Liver (tissue), 9 donors: ENCODE data around the gene SMARCC2. TPM values are rescaled to one million over a fixed set of nuclear protein-coding genes. Genes with fewer than 3 reads are reported as not detected.
A peak's percentile ranks its signal among the peaks of the same experiment; 100 is the strongest.

Experiments
- DNase-seq: peaks from one replicate; pipeline ENCODE4 v3.0.0-alpha.2; 2017; ENCODE audit warnings: low spot score
- H3K27ac ChIP-seq, 2 donors: one replicate each; pipeline ENCODE4 v1.7.0; 2013; ENCODE audit warnings: inconsistent platforms in 2 of 2, low read length in 2 of 2, control low read depth in 1 of 2, low read depth in 1 of 2, mild to moderate bottlenecking in 1 of 2
- H3K27me3 ChIP-seq, 4 donors: one replicate each; pipeline versions ENCODE4 v1.6.1 to v1.7.0; 2013; ENCODE audit warnings: low read length in 3 of 4, inconsistent platforms in 1 of 4, mild to moderate bottlenecking in 1 of 4, moderate library complexity in 1 of 4; ENCODE audit not compliant: control insufficient read depth in 4 of 4, insufficient read depth in 4 of 4
- H3K36me3 ChIP-seq, 4 donors: one replicate each; pipeline versions ENCODE4 v1.6.1 to v1.7.0; 2013; ENCODE audit warnings: low read length in 3 of 4, mild to moderate bottlenecking in 3 of 4, low read depth in 1 of 4, moderate library complexity in 1 of 4; ENCODE audit not compliant: control insufficient read depth in 4 of 4, insufficient read depth in 3 of 4
- H3K4me1 ChIP-seq, 4 donors: one replicate each; pipeline versions ENCODE4 v1.6.1 to v1.7.0; 2013; ENCODE audit warnings: low read length in 3 of 4, mild to moderate bottlenecking in 3 of 4, moderate library complexity in 1 of 4; ENCODE audit not compliant: control insufficient read depth in 4 of 4, insufficient read depth in 4 of 4
- H3K4me3 ChIP-seq, 3 donors: one replicate each; pipeline versions ENCODE4 v1.6.1 to v1.7.0; 2013; ENCODE audit warnings: low read length in 3 of 3, control low read depth in 1 of 3, low read depth in 1 of 3, mild to moderate bottlenecking in 1 of 3
- H3K9ac ChIP-seq, 2 donors: one replicate each; pipeline ENCODE4 v1.7.0; 2013; ENCODE audit warnings: low read length in 2 of 2, mild to moderate bottlenecking in 2 of 2, moderate library complexity in 2 of 2, control low read depth in 1 of 2, low read depth in 1 of 2
- H3K9me3 ChIP-seq, 4 donors: one replicate each; pipeline versions ENCODE4 v1.6.1 to v1.7.0; 2013; ENCODE audit warnings: low read length in 3 of 4; ENCODE audit not compliant: control insufficient read depth in 4 of 4
- CTCF ChIP-seq: fragments of 150-350 bp; IDR thresholded peaks from 2 replicates; pipeline ENCODE4 v1.5.1; 2017; ENCODE audit warnings: improper control_type of control experiment, low read depth, low read length; ENCODE audit not compliant: missing input control
- EGR1 ChIP-seq, 2 donors: IDR thresholded peaks; 2 replicates each; pipeline ENCODE4 v1.6.1; 2016 to 2018; ENCODE audit warnings: antibody characterized with exemption in 2 of 2, low read depth in 2 of 2
- FOXA1 ChIP-seq: IDR thresholded peaks from 2 replicates; pipeline ENCODE4 v1.6.1; 2016; ENCODE audit warnings: antibody characterized with exemption
- FOXA2 ChIP-seq: IDR thresholded peaks from 2 replicates; pipeline ENCODE4 v1.6.1; 2016; ENCODE audit warnings: antibody characterized with exemption
- GABPA ChIP-seq, 2 donors: IDR thresholded peaks in 1 of 2; conservative IDR thresholded peaks in 1 of 2; 2 replicates each; pipeline ENCODE4 v1.6.1; 2016; ENCODE audit warnings: antibody characterized with exemption in 2 of 2, mild to moderate bottlenecking in 1 of 2, moderate library complexity in 1 of 2
- HNF4A ChIP-seq, 2 donors: conservative IDR thresholded peaks; 2 replicates each; pipeline ENCODE4 v1.6.1; 2016; ENCODE audit warnings: antibody characterized with exemption in 2 of 2, mild to moderate bottlenecking in 2 of 2
- HNF4G ChIP-seq: IDR thresholded peaks from 2 replicates; pipeline ENCODE4 v1.6.1; 2016; ENCODE audit warnings: antibody characterized with exemption
- JUND ChIP-seq, 2 donors: IDR thresholded peaks; 2 replicates each; pipeline ENCODE4 v1.6.1; 2016; ENCODE audit warnings: antibody characterized with exemption in 2 of 2
- MAX ChIP-seq: IDR thresholded peaks from 2 replicates; pipeline ENCODE4 v1.6.1; 2016; ENCODE audit warnings: antibody characterized with exemption
- NR2F2 ChIP-seq: IDR thresholded peaks from 2 replicates; pipeline ENCODE4 v1.6.1; 2016; ENCODE audit warnings: antibody characterized with exemption
- RAD21 ChIP-seq, 2 donors: IDR thresholded peaks; 2 replicates each; pipeline ENCODE4 v1.6.1; 2016; ENCODE audit warnings: antibody characterized with exemption in 2 of 2, mild to moderate bottlenecking in 2 of 2
- REST ChIP-seq: IDR thresholded peaks from 2 replicates; pipeline ENCODE4 v1.6.1; 2016; ENCODE audit warnings: antibody characterized with exemption, mild to moderate bottlenecking
- RXRA ChIP-seq, 2 donors: IDR thresholded peaks; 2 replicates each; pipeline ENCODE4 v1.6.1; 2017 to 2018; ENCODE audit warnings: antibody characterized with exemption in 2 of 2, mild to moderate bottlenecking in 1 of 2
- SP1 ChIP-seq: IDR thresholded peaks from 2 replicates; pipeline ENCODE4 v1.6.1; 2018; ENCODE audit warnings: antibody characterized with exemption, mild to moderate bottlenecking
- TAF1 ChIP-seq: conservative IDR thresholded peaks from 2 replicates; pipeline ENCODE4 v1.6.1; 2016; ENCODE audit warnings: antibody characterized with exemption, mild to moderate bottlenecking
- YY1 ChIP-seq: IDR thresholded peaks from 2 replicates; pipeline ENCODE4 v1.6.1; 2016; ENCODE audit warnings: antibody characterized with exemption, mild to moderate bottlenecking
- WGBS: extraction: QIAGEN DNeasy Blood & Tissue Kit; methylation state at CpG from one replicate; pipeline ENCODE4 v1.1.7; 2013; 5-methylcytosine and 5-hydroxymethylcytosine counted together
- polyA plus RNA-seq, 2 donors: library from polyadenylated mRNA; stranded (reverse) in 1 of 2; unstranded in 1 of 2; fragments of 200-250 nt in 1 of 2; fragments of >200 nt in 1 of 2; fragmentation: Nextera tagmentation in 1 of 2; extraction: Ambion mirVana in 1 of 2; gene quantifications; one replicate each; pipeline versions ENCODE4 v1.2.1 to v1.2.3, GENCODE V29; 2013 to 2015
- total RNA-seq, 2 donors: library from RNA; depleted of rRNA; stranded (reverse); fragments of >200 nt; gene quantifications; one replicate each; pipeline ENCODE4 v1.2.3, GENCODE V29; 2014
- TF ChIP-seq, protein P1 (sequence below): IDR thresholded peaks from 2 replicates; pipeline ENCODE4 v1.6.1; 2016; ENCODE audit warnings: antibody characterized with exemption
- TF ChIP-seq, protein P2 (sequence below): IDR thresholded peaks from 2 replicates; pipeline ENCODE4 v1.6.1; 2016; ENCODE audit warnings: antibody characterized with exemption
- donor health status: healthy.
- donor health status: healthy.
- donor health status: healthy.
- donor health status: healthy.
- donor health status: healthy.

SMARCC2 gene
- total and polyA plus RNA-seq, 4 donors: 12.8 to 24.8 (median 22.5) TPM

DNA sequence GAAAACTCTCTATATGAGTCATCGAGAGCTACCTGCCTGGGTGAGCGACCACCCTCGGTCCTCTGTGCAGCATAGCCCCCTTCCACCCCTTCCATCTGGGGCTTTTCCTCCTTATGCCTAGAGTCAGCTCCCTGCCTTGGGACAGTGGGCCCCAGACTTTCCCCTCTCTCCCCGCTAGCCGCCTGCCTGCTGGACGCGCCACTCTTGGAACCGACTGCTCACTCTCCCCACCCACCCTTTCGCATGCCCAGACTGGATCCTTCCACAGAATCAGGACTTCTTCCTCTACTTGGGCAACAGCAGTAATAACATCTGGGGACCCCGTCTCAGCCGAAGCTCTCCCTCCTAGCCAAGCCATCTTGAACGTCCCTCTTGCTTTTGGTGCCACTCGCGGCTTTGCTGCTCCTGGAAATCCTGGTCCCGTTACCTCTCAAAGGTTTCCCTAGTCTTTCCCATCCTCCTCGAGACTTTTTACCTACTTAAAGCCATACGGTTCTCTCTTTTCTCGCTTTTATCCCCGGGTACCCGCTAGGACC, 60.5 kb downstream of the SMARCC2 start:
- H3K27me3 ChIP-seq: no peaks in the 10 kb centered on the region
- H3K36me3 ChIP-seq: peaks cover 6 to 27% (median 21%) of the 10 kb centered on the region in 4 donors
- under 1% methylated on average over 20 of the region's 20 CpGs for WGBS
- H3K9me3 ChIP-seq: no peaks in the 10 kb centered on the region
- H3K9ac ChIP-seq: peak overlapping the region; percentile 69 to 88
- TF ChIP-seq EGR1 (IDR thresholded peaks at IDR 0.05; ENCODE audit: low read depth in 2 of 2) (no peak), TAF1 (no peak), JUND (IDR thresholded peaks at IDR 0.05) (no peak), HNF4G (no peak)
- TF ChIP-seq, protein P1, sequence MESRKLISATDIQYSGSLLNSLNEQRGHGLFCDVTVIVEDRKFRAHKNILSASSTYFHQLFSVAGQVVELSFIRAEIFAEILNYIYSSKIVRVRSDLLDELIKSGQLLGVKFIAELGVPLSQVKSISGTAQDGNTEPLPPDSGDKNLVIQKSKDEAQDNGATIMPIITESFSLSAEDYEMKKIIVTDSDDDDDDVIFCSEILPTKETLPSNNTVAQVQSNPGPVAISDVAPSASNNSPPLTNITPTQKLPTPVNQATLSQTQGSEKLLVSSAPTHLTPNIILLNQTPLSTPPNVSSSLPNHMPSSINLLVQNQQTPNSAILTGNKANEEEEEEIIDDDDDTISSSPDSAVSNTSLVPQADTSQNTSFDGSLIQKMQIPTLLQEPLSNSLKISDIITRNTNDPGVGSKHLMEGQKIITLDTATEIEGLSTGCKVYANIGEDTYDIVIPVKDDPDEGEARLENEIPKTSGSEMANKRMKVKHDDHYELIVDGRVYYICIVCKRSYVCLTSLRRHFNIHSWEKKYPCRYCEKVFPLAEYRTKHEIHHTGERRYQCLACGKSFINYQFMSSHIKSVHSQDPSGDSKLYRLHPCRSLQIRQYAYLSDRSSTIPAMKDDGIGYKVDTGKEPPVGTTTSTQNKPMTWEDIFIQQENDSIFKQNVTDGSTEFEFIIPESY: no peak
- peak overlapping the region; percentile 76 to 86 (median 78) for H3K4me3 ChIP-seq
- peaks cover 0 to 38% (median 26%) of the 10 kb centered on the region in 4 donors for H3K4me1 ChIP-seq
- H3K27ac ChIP-seq: peak overlapping the region; percentile 82 to 91
- no peak for DNase-seq

- peaks cover under 1 to 40% (median 29%) of the 10 kb centered on the region in 4 donors for H3K4me1 ChIP-seq
- no peaks in the 10 kb centered on the region for H3K27me3 ChIP-seq
- peak; percentile 95 for DNase-seq
- WGBS: under 1% methylated on average over 49 of the region's 49 CpGs
- H3K36me3 ChIP-seq: peaks cover 6 to 20% (median 15%) of the 10 kb centered on the region in 4 donors
- TF ChIP-seq FOXA2 (peak; percentile 73), EGR1 (IDR thresholded peaks at IDR 0.05; ENCODE audit: low read depth in 2 of 2) (peak; percentile 22 to 59), NR2F2 (peak; percentile 79), FOXA1 (peak; percentile 61), GABPA (IDR thresholded peaks at IDR 0.05 in 1 of 2, conservative IDR thresholded peaks at IDR 0.05 in 1 of 2) (peak in 1 of 2 donors; percentile 80), SP1 (peak; percentile 97), JUND (IDR thresholded peaks at IDR 0.05) (peak; percentile 95 to 96), RXRA (IDR thresholded peaks at IDR 0.05) (peak; percentile 74 to 80), MAX (peak; percentile 82), HNF4G (no peak), REST (peak; percentile 86), HNF4A (conservative IDR thresholded peaks at IDR 0.05) (peak; percentile 56 to 57), TAF1 (peak; percentile 70), RAD21 (IDR thresholded peaks at IDR 0.05) (peak; percentile 49 to 53), YY1 (peak; percentile 95), CTCF (no peak)
- TF ChIP-seq, protein P2, sequence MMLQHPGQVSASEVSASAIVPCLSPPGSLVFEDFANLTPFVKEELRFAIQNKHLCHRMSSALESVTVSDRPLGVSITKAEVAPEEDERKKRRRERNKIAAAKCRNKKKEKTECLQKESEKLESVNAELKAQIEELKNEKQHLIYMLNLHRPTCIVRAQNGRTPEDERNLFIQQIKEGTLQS: peak; percentile 79
- TF ChIP-seq, protein P1: peak; percentile 58
- H3K4me3 ChIP-seq: peak within 1 kb of the TSS; percentile 76 to 86 (median 78)
- H3K9me3 ChIP-seq: no peaks in the 10 kb centered on the region
- peak within 1 kb of the TSS; percentile 69 to 88 for H3K9ac ChIP-seq
- H3K27ac ChIP-seq: peak within 1 kb of the TSS; percentile 85 to 91
Measured at GRCh38 chr12:56127888-56128669, 61.2 kb downstream of the SMARCC2 start, which contains the start of gene ESYT1. Gene ESYT1 (plus strand): TSS chr12:56128267. CDS start chr12:56128320, 53 bp downstream.
